NCI-H2107 treated with DMSO at 0.1 percent for 48 hours (cell line): ENCODE results near the gene CDCA7.
A peak's percentile ranks its signal among the peaks of the same experiment; 100 is the strongest.
"Not testable (repeated sequence)": the region's sequence is repeated elsewhere in the genome, so short reads cannot be mapped to it uniquely, and the experiment has no call there.

Experiments
- DNase-seq: peaks from one replicate; lab custom pipeline; 2025; ENCODE audit not compliant: unreplicated experiment; lab: John Stamatoyannopoulos, UW

The CDCA7 gene

GRCh38 chr2:173354582-173355131 is at the start of gene CDCA7:
CDCA7 (plus strand) TSS chr2:173354872; CDS start chr2:173354964, 92 bp downstream.
- peak; percentile 78 for DNase-seq

DNA sequence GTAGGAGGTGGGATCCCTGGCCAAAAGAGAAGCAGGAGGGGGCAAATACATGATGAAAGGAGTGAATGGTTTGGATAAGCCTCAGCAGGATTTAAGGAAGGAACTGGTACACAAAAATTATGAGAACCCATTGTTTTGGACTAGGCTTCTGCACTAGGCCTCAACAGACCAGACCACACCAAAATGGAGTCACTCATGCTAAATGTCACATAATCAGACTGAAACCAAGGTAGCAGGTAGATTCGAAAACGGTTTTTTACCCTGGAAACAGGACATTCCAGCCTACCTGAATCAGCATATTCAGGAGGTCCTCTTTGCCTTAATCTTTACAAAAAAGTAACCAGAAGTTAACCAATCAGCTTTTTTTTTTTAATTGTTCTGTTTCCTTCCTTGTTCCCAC is 49.4 kb upstream of the CDCA7 start:
- no peak for DNase-seq

DNA sequence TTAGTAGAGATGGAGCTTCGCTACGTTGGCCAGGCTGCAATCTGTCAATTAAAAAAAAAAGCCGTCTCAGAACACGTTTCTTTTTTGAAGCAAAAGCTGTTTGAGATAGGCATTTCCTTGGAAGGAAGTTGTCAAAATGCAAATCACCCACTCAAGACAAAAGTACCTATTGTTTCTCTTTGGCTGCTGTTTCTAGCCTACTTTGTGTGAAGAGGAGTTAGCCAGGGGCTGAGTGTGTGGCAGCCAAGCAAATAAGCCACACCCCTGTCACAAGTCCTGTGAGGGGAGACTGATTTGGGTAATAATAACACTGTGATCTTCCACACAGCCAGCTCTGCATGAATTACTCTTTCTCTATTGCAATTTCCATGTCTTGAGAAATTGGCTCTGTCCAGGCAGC is 47.4 kb upstream of the CDCA7 start:
- no peak for DNase-seq

GRCh38 chr2:173309370-173309769 is 45.3 kb upstream of the CDCA7 start:
- not testable (repeated sequence) for DNase-seq

DNA sequence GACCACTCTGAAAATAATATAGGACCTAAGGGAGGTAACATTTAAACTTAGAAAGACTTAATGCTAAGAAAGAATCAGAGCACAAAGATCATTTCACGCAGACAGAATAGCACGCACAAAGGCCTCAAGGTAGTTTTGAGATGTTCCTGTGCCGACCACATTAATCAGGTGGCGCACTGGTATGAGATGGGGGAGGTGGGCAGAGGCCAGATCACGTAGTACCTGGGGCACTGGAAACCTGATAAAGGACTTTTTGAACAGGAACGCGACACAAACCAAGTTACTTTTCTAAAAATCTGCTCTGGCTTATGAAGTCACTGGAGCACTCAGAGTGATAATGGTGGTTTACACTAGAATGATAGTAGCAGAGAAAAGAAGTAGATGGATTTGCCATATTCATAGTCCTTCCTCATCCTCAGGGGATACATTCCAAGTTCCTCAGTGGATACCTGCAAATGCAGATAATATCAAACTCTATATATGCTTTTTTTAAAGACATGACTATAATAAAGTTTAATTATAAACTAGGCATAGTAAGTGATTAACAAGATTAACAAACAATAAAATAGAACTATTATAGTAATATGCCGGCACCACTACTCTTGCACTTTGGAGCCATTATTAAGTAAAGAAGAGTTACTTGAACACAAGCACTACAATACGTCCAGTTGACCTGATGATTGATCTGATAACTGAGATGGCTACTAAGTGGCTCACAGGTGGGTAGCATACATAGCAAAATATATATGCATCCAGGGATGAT is 42.6 kb upstream of the CDCA7 start:
- no peak for DNase-seq

- no peak for DNase-seq
Observed at GRCh38 chr2:173323371-173323770, 31.3 kb upstream of the CDCA7 start.

DNA sequence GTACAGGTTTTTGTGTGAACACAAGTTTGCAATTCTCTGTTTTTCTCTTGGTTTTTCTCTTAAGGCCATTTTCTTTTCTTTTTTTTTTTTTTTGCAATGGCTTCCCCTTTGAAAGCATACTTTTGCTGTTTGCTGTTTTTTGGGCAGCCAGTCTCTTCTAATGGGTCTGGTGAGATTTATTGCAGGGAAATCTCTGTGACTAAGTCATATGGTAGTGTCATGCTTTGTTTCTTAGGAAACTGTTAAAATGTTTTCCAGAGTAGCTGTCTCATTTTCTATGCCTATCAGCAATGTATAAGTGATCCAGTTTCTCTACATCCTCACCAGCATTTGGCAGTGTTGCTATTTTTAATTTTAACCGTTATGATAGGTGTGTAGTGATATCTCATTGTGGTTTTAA is 27.9 kb upstream of the CDCA7 start:
- no peak for DNase-seq

DNA sequence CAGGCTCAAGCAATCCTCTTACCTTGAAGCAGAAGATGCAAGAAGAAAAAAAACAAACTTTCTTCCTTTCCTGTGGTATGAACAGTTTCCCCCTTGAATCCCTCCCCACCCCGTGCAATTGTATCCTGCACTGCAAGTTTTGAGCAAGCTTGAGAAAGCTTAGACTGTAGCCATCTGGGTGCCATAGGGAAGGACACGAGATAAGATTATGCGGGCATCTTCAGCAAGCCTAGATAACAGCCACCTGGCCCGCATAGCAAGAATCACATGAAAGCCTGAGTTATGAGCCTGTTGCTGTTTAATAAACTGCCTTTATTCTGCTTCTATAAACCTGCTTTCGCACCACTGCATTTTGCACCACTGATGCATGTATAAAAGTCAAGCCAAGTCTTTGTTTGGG is 27.3 kb upstream of the CDCA7 start:
- no peak for DNase-seq

DNA sequence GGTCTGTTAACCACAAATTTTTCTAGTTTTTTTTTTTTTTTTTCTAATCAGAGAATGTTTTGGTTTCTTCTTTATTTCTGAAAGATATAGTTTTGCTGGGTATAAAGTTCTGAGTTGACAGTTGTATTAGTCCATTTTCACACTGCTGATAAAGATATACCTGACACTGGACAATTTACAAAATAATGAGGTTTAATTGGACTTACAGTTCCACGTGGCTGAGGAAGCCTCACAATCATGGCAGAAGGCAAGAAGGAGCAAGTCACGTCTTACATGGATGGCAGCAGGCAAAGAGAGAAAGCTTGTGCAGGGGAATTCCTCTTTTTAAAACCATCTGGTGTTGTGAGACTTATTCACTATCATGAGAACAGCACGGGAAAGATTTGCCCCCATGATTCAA is 21.7 kb upstream of the CDCA7 start:
- DNase-seq = not testable (repeated sequence)

- no peak for DNase-seq
Observed at GRCh38 chr2:173339807-173340206, 14.9 kb upstream of the CDCA7 start.

DNA sequence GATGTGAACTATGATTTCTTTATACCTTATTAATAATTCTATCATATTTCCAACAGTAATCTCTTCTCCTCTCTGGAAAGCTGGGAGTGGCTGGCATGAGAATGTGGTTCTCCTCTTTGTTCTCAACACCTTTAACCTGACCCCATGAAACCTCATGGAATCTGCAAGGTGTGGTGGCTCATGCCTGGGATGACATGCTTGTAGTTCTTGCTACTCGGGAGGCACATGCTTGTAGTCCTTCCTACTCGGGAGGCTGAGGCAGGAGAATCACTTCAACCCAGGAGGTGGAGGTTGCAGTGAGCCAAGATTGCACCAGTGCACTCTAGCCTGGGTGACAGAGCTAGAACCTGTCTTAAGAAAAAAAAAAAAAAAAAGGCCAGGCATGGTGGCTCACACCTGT is 10.8 kb upstream of the CDCA7 start:
- no peak for DNase-seq

GRCh38 chr2:173346035-173346434 is 8.6 kb upstream of the CDCA7 start:
- no peak for DNase-seq

GRCh38 chr2:173347305-173348168 is 7.1 kb upstream of the CDCA7 start:
- DNase-seq = peak; percentile 51

DNA sequence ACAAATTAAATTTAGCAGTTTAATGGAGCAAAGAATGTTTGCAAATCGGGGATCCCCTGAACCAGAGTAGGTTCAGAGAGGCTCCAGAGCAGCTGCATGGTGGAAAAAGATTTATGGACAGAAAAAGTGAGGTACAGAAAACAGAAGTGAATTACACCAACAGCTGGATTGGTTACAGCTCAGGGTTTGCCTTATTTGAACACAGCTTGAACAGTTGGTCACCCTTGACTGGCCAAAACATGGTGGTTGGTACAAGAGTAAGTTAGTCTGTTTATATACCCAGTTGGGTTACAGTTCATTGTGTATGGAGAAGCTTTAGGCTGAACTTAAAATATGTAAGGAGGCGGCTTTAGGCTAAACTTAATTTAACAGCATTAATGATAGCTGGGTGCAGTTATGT is 5.4 kb upstream of the CDCA7 start:
- no peak for DNase-seq

GRCh38 chr2:173350383-173350782 is 4.3 kb upstream of the CDCA7 start:
- no peak for DNase-seq

DNA sequence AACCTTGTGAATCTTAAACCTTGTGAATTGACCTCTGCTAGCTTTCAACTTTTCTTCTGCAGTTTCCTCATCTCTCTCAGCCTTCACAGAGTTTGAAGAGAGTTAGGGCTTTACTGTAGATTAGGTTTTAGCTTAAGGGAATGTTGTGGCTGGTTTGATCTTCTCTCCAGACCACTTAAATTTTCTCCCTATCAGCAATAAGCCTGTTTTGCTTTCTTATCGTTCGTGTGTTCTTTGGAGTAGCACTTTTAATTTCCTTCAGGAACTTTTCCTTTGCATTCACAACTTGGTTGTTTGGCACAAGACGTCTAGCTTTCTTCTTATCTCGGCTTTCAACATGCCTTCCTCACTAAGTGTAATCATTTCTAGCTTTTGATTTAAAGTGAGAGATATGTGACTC is 2.8 kb upstream of the CDCA7 start:
- no peak for DNase-seq

GRCh38 chr2:173353556-173353955 is 1.1 kb upstream of the CDCA7 start:
- DNase-seq = no peak

DNA sequence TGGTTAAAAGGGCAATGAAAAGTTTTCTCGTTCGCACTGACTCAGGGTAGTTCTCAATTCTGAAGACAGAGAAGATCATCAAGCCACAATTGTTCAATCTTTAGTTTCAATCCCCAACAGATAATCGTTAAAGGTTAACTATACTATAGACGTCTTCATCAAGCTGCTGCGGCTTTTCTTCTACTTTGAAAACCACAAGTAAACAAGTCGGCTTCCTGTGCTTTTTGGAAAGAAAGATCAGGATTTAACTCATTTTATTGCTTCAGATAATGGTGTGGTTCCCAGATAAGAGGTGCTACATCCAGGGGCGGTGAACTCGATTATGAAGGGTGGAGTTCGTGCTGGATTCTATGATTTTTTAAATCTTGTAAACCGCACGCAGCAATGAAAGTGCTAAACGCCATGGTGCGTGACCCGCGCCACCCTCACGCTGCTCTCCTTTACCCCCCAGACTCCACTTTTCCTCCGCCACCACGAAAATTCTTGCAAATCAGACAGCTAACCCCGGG is 545 bp upstream of the CDCA7 start:
- DNase-seq = no peak

DNA sequence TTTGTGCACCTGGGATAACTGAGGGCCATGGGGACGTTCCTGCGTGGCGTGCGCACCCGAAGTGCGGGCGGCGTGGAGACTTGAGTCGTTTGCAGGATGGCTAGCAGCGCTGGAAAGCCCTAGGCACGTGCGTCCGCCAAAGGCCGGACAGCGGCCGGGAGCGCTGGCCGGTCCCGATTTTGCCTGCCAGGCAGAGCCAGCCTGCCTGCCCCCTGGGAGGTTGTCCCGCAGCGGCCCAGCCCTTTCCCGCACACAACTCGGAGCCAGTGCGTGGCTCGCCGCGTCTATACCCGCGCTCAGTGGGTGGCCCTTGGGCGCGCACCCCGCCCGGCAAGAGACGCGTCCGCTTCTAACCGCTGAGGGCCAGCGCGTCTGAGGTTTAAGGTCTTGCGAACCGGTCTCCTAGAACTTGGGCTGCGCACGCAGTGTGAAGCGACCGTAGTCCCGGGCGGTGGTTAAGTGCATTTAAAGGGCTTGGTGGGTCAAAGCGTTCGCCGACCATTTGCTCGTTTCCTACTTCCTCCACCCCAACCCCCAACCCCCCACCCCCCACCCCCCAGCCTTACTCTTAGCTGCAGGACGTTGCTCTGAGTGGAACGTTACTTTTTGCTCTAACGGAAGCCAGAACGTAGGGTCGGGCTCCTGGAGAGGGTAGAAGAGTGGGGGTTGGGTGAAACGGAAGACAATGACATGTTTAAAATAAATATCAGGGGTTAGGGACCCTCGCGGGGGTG is 627 bp downstream of the CDCA7 start:
- DNase-seq = no peak

GRCh38 chr2:173355866-173356508 is 1.3 kb downstream of the CDCA7 start:
- DNase-seq = no peak

DNA sequence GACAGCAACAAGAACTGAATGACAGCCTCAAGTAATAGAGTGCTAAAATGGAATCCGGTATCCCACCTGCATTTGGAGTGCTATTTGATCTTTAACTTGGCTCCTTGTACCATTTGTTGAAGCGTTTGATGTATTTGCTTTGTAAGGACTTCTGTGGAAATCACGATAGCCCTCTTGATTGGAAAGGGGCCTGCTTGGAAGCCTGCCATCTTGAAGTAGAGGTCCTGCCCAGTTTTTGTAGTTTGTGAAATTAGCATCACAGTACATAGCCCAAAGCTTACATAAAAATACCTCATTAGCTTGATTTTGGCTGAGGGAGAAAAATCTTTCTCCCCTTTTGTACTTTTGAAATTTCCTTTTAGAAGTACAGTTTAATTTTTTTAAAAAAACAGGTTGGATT is 2.7 kb downstream of the CDCA7 start:
- peak; percentile 17 for DNase-seq
